AG04449 (cell line): ENCODE measurements around the gene MMP27.

Source experiments
- CTCF ChIA-PET: fragments of 350-600 bp; formaldehyde crosslinking; extraction: SDS; loops from one replicate; lab custom pipeline; 2021; ENCODE audit warnings: antibody characterized with exemption; lab: Yijun Ruan, JAX
- POLR2A ChIA-PET: fragments of 400-600, 350-600 bp; formaldehyde crosslinking; extraction: SDS; loops from one replicate; lab custom pipeline; 2020; ENCODE audit warnings: antibody characterized with exemption, inconsistent platforms; lab: Yijun Ruan, JAX
- DNase-seq: peaks from one replicate; pipeline ENCODE4 v3.0.0-alpha.2; 2010; ENCODE audit warnings: low read depth, low spot score
- H3K4me3 ChIP-seq: 2 replicates; pipeline ENCODE4 v1.5.1; 2011; ENCODE audit warnings: low read depth, mild to moderate bottlenecking, control low read depth, low read length
- CTCF ChIP-seq: IDR thresholded peaks from one replicate; pipeline ENCODE4 v1.5.1; 2011; ENCODE audit warnings: mild to moderate bottlenecking, moderate library complexity, low read length, control low read depth, inconsistent platforms; ENCODE audit not compliant: insufficient read depth; ENCODE audit errors: missing control alignments

Gene MMP27

GRCh38 chr11:102653744-102654291 is 51.8 kb downstream of the MMP27 start:
- TF ChIP-seq CTCF: no peak
- CTCF ChIA-PET: interaction anchor here (1.9 to 4.6 kb wide), 2 partner anchors 12 to 13 kb away, joined by 17 to 25 read pairs; no protein-coding TSS in a partner anchor
- H3K4me3 ChIP-seq: no peak overlapping the region
- POLR2A ChIA-PET: no interaction called here
- no peak for DNase-seq

- DNase-seq: no peak
- H3K4me3 ChIP-seq: no peak overlapping the region
- CTCF ChIA-PET: no interaction called here
- TF ChIP-seq CTCF: no peak
- POLR2A ChIA-PET: no interaction called here
These were observed 58.1 kb downstream of the MMP27 start for GRCh38 chr11:102647430-102647829.

GRCh38 chr11:102643941-102644340 is 61.6 kb downstream of the MMP27 start:
- CTCF ChIA-PET: interaction anchor here (3.8 kb wide), 1 partner anchor 22 kb away, joined by 15 read pairs; no protein-coding TSS in a partner anchor

More at GRCh38 chr11:102643941-102644340, 61.6 kb downstream of the MMP27 start:
- no peak overlapping the region for H3K4me3 ChIP-seq
- no peak for DNase-seq
- no peak for TF ChIP-seq CTCF
- POLR2A ChIA-PET: no interaction called here
